ENCODE measurements around the gene CAPZB. TPM values are rescaled to one million over a fixed set of nuclear protein-coding genes. Genes with fewer than 3 reads are reported as not detected.

CAPZB gene
- polyA plus RNA-seq, 2 donors = 221 to 272 TPM

DNA sequence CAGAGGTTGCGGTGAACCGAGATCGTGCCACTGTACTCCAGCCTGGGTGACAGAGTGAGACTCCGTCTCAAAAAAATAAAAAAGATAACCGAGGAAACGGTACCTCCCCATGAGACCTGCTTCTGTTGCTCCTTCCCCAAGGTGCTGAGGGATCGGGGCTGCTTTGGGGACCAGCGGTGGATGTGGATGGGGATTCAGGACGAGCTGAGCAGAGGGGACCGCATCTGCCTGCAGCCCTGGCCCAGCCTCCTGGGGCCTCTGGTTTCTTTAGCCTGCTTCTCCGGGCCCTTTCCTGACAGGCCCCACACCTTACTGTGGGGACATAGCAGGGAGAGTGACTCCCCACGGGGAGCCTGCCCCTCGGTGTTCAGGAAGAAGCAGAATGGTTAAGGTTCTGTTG, 156.2 kb downstream of the CAPZB start:
- WGBS, 2 donors = 90% methylated on average over 13 of the region's 13 CpGs
- Histone ChIP-seq H3K9me3 (ENCODE audit: control insufficient read depth in 2 of 2, insufficient read depth in 1 of 2, low read depth in 1 of 2, low read length in 1 of 2) (no peaks in the 10 kb centered on the region), H3K27ac (ENCODE audit: low read depth in 2 of 2, low read length in 1 of 2) (no peak overlapping the region), H3K27me3 (ENCODE audit: control insufficient read depth in 1 of 2, insufficient read depth in 2 of 2, low read length in 2 of 2) (no peaks in the 10 kb centered on the region), H3K4me3 (ENCODE audit: low read depth in 1 of 2, low read length in 2 of 2) (no peak overlapping the region), H3K4me1 (ENCODE audit: control insufficient read depth in 2 of 2, insufficient read depth in 2 of 2, low read length in 1 of 2) (no peaks in the 10 kb centered on the region), H3K36me3 (ENCODE audit: control insufficient read depth in 2 of 2, insufficient read depth in 2 of 2, low read length in 1 of 2) (peaks cover 13 to 39% of the 10 kb centered on the region in 2 donors)

GRCh38 chr1:19328486-19328885, 156.9 kb downstream of the CAPZB start:
- Histone ChIP-seq H3K9me3 (ENCODE audit: control insufficient read depth in 2 of 2, insufficient read depth in 1 of 2, low read depth in 1 of 2, low read length in 1 of 2) (no peaks in the 10 kb centered on the region), H3K4me3 (ENCODE audit: low read depth in 1 of 2, low read length in 2 of 2) (no peak overlapping the region), H3K4me1 (ENCODE audit: control insufficient read depth in 2 of 2, insufficient read depth in 2 of 2, low read length in 1 of 2) (no peaks in the 10 kb centered on the region), H3K27me3 (ENCODE audit: control insufficient read depth in 1 of 2, insufficient read depth in 2 of 2, low read length in 2 of 2) (no peaks in the 10 kb centered on the region), H3K36me3 (ENCODE audit: control insufficient read depth in 2 of 2, insufficient read depth in 2 of 2, low read length in 1 of 2) (peaks cover 17 to 44% of the 10 kb centered on the region in 2 donors), H3K27ac (ENCODE audit: low read depth in 2 of 2, low read length in 1 of 2) (no peak overlapping the region)
- WGBS, 2 donors = 93 to 94% methylated on average over 18 of the region's 18 CpGs

DNA sequence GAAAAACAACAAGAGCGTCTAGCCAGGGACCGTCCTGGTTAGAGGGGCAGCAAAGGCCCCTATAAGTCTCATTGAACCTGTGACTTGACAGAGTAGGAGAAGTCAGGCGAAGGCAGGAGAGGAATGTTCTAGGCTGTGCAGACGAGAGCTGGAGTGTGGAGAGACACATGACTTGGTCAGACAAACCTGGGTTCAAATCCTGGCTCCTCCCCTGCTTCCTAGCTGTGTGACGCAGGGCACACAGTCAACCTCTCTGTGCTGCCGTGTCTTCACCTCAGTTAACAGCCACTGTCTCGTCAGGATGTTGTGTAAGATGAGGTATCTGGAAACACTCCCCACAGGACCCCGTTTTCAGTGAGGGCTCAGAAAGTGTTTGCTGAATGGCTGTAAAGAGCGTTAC, 157.6 kb downstream of the CAPZB start:
- Histone ChIP-seq H3K27ac (ENCODE audit: low read depth in 2 of 2, low read length in 1 of 2) (no peak overlapping the region), H3K27me3 (ENCODE audit: control insufficient read depth in 1 of 2, insufficient read depth in 2 of 2, low read length in 2 of 2) (no peaks in the 10 kb centered on the region), H3K9me3 (ENCODE audit: control insufficient read depth in 2 of 2, insufficient read depth in 1 of 2, low read depth in 1 of 2, low read length in 1 of 2) (no peaks in the 10 kb centered on the region), H3K4me1 (ENCODE audit: control insufficient read depth in 2 of 2, insufficient read depth in 2 of 2, low read length in 1 of 2) (no peaks in the 10 kb centered on the region), H3K4me3 (ENCODE audit: low read depth in 1 of 2, low read length in 2 of 2) (no peak overlapping the region), H3K36me3 (ENCODE audit: control insufficient read depth in 2 of 2, insufficient read depth in 2 of 2, low read length in 1 of 2) (peaks cover 17 to 44% of the 10 kb centered on the region in 2 donors)
- WGBS, 2 donors = 84 to 89% methylated on average over 9 of the region's 9 CpGs

GRCh38 chr1:19327301-19327700, 158.0 kb downstream of the CAPZB start:
- WGBS, 2 donors = 67 to 83% methylated on average over 16 of the region's 16 CpGs
- peaks cover 17 to 46% of the 10 kb centered on the region in 2 donors for H3K36me3 ChIP-seq (ENCODE audit: control insufficient read depth in 2 of 2, insufficient read depth in 2 of 2, low read length in 1 of 2)
- H3K27ac ChIP-seq (ENCODE audit: low read depth in 2 of 2, low read length in 1 of 2) = no peak overlapping the region
- no peak overlapping the region for H3K4me3 ChIP-seq (ENCODE audit: low read depth in 1 of 2, low read length in 2 of 2)
- H3K9me3 ChIP-seq (ENCODE audit: control insufficient read depth in 2 of 2, insufficient read depth in 1 of 2, low read depth in 1 of 2, low read length in 1 of 2) = no peaks in the 10 kb centered on the region
- H3K27me3 ChIP-seq (ENCODE audit: control insufficient read depth in 1 of 2, insufficient read depth in 2 of 2, low read length in 2 of 2) = no peaks in the 10 kb centered on the region
- no peaks in the 10 kb centered on the region for H3K4me1 ChIP-seq (ENCODE audit: control insufficient read depth in 2 of 2, insufficient read depth in 2 of 2, low read length in 1 of 2)

GRCh38 chr1:19326748-19327065, 158.6 kb downstream of the CAPZB start:
- Histone ChIP-seq H3K9me3 (ENCODE audit: control insufficient read depth in 2 of 2, insufficient read depth in 1 of 2, low read depth in 1 of 2, low read length in 1 of 2) (no peaks in the 10 kb centered on the region), H3K27me3 (ENCODE audit: control insufficient read depth in 1 of 2, insufficient read depth in 2 of 2, low read length in 2 of 2) (no peaks in the 10 kb centered on the region), H3K4me1 (ENCODE audit: control insufficient read depth in 2 of 2, insufficient read depth in 2 of 2, low read length in 1 of 2) (no peaks in the 10 kb centered on the region), H3K4me3 (ENCODE audit: low read depth in 1 of 2, low read length in 2 of 2) (no peak overlapping the region), H3K27ac (ENCODE audit: low read depth in 2 of 2, low read length in 1 of 2) (no peak overlapping the region), H3K36me3 (ENCODE audit: control insufficient read depth in 2 of 2, insufficient read depth in 2 of 2, low read length in 1 of 2) (peaks cover 17 to 47% of the 10 kb centered on the region in 2 donors)
- WGBS, 2 donors = 79 to 87% methylated on average over 6 of the region's 6 CpGs

DNA sequence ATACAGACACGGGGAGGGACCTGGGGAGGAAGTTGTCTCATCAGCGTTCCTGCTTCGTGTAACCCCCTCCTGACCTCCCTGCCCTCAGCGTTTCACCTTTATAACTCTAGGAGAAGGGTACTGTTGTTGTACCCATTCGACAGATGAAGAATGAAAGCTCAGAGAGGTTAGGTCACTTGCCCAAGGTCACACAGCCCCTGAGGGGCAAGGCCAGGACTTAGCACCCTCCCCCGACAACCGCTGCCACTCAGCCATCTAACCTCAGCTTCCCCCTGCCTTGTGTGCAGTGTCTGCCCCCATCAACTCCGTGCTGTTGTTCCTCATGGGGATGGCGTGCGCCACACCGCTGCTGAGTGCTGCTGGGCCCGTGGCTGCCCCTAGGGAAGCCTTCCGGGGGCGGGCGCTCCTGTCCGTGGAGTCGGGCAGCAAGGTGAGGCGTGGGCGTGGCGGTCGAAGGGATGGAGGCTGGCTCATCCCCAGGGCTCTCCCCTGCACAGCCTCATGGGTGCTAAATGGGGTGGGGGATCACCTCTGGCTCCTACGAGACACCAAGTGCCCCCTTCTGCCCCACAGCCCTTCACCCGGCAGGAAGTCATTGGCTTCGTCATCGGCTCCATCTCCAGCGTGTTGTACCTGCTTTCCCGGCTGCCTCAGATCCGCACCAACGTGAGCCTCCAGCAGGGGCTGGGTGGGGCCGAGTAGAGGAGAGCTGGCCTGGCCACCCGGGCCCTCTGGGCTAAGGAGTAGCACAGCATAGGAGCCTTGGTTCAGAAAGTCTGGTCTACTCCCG, 159.2 kb downstream of the CAPZB start:
- Histone ChIP-seq H3K27ac (ENCODE audit: low read depth in 2 of 2, low read length in 1 of 2) (no peak overlapping the region), H3K27me3 (ENCODE audit: control insufficient read depth in 1 of 2, insufficient read depth in 2 of 2, low read length in 2 of 2) (no peaks in the 10 kb centered on the region), H3K9me3 (ENCODE audit: control insufficient read depth in 2 of 2, insufficient read depth in 1 of 2, low read depth in 1 of 2, low read length in 1 of 2) (no peaks in the 10 kb centered on the region), H3K36me3 (ENCODE audit: control insufficient read depth in 2 of 2, insufficient read depth in 2 of 2, low read length in 1 of 2) (peaks cover 17 to 47% of the 10 kb centered on the region in 2 donors), H3K4me3 (ENCODE audit: low read depth in 1 of 2, low read length in 2 of 2) (no peak overlapping the region), H3K4me1 (ENCODE audit: control insufficient read depth in 2 of 2, insufficient read depth in 2 of 2, low read length in 1 of 2) (no peaks in the 10 kb centered on the region)
- WGBS, 2 donors = 85 to 86% methylated on average over 32 of the region's 32 CpGs

GRCh38 chr1:19325368-19325957, 159.9 kb downstream of the CAPZB start:
- Histone ChIP-seq H3K27me3 (ENCODE audit: control insufficient read depth in 1 of 2, insufficient read depth in 2 of 2, low read length in 2 of 2) (no peaks in the 10 kb centered on the region), H3K9me3 (ENCODE audit: control insufficient read depth in 2 of 2, insufficient read depth in 1 of 2, low read depth in 1 of 2, low read length in 1 of 2) (no peaks in the 10 kb centered on the region), H3K36me3 (ENCODE audit: control insufficient read depth in 2 of 2, insufficient read depth in 2 of 2, low read length in 1 of 2) (peaks cover 17 to 47% of the 10 kb centered on the region in 2 donors), H3K4me1 (ENCODE audit: control insufficient read depth in 2 of 2, insufficient read depth in 2 of 2, low read length in 1 of 2) (no peaks in the 10 kb centered on the region), H3K4me3 (ENCODE audit: low read depth in 1 of 2, low read length in 2 of 2) (no peak overlapping the region), H3K27ac (ENCODE audit: low read depth in 2 of 2, low read length in 1 of 2) (no peak overlapping the region)
- 83 to 89% methylated on average over 19 of the region's 19 CpGs for WGBS, 2 donors

GRCh38 chr1:19324665-19324990, 160.7 kb downstream of the CAPZB start:
- WGBS, 2 donors = 95 to 96% methylated on average over 9 of the region's 9 CpGs
- H3K4me1 ChIP-seq (ENCODE audit: control insufficient read depth in 2 of 2, insufficient read depth in 2 of 2, low read length in 1 of 2) = no peaks in the 10 kb centered on the region
- H3K36me3 ChIP-seq (ENCODE audit: control insufficient read depth in 2 of 2, insufficient read depth in 2 of 2, low read length in 1 of 2) = peaks cover 17 to 45% of the 10 kb centered on the region in 2 donors
- no peaks in the 10 kb centered on the region for H3K27me3 ChIP-seq (ENCODE audit: control insufficient read depth in 1 of 2, insufficient read depth in 2 of 2, low read length in 2 of 2)
- no peak overlapping the region for H3K4me3 ChIP-seq (ENCODE audit: low read depth in 1 of 2, low read length in 2 of 2)
- H3K27ac ChIP-seq (ENCODE audit: low read depth in 2 of 2, low read length in 1 of 2) = no peak overlapping the region
- no peaks in the 10 kb centered on the region for H3K9me3 ChIP-seq (ENCODE audit: control insufficient read depth in 2 of 2, insufficient read depth in 1 of 2, low read depth in 1 of 2, low read length in 1 of 2)

- 92 to 93% methylated on average over 23 of the region's 23 CpGs for WGBS, 2 donors
- H3K36me3 ChIP-seq (ENCODE audit: control insufficient read depth in 2 of 2, insufficient read depth in 2 of 2, low read length in 1 of 2) = peaks cover 17 to 41% of the 10 kb centered on the region in 2 donors
- H3K4me1 ChIP-seq (ENCODE audit: control insufficient read depth in 2 of 2, insufficient read depth in 2 of 2, low read length in 1 of 2) = no peaks in the 10 kb centered on the region
- H3K9me3 ChIP-seq (ENCODE audit: control insufficient read depth in 2 of 2, insufficient read depth in 1 of 2, low read depth in 1 of 2, low read length in 1 of 2) = no peaks in the 10 kb centered on the region
- H3K27ac ChIP-seq (ENCODE audit: low read depth in 2 of 2, low read length in 1 of 2) = no peak overlapping the region
- H3K27me3 ChIP-seq (ENCODE audit: control insufficient read depth in 1 of 2, insufficient read depth in 2 of 2, low read length in 2 of 2) = no peaks in the 10 kb centered on the region
- H3K4me3 ChIP-seq (ENCODE audit: low read depth in 1 of 2, low read length in 2 of 2) = no peak overlapping the region
These were observed 161.2 kb downstream of the CAPZB start for GRCh38 chr1:19323987-19324664.

Data from esophagus (tissue), 2 donors.